Measurements from ENCODE around the gene GUCY1A2.

The GUCY1A2 gene

GRCh38 chr11:106656646-106657045 is 361.6 kb downstream of the GUCY1A2 start:
- DNase-seq (ENCODE audit: low read depth) = no peak

- peak; percentile 12 for DNase-seq (ENCODE audit: low read depth)
Measured at GRCh38 chr11:106644824-106645223, 373.5 kb downstream of the GUCY1A2 start.

GRCh38 chr11:106642331-106642730 is 375.9 kb downstream of the GUCY1A2 start:
- peak; percentile 41 for DNase-seq (ENCODE audit: low read depth)

GRCh38 chr11:106632283-106632682 is 386.0 kb downstream of the GUCY1A2 start:
- DNase-seq (ENCODE audit: low read depth) = no peak

- DNase-seq (ENCODE audit: low read depth) = no peak
Measured at GRCh38 chr11:106627694-106628093, 390.6 kb downstream of the GUCY1A2 start.

GRCh38 chr11:106625566-106625965 is 392.7 kb downstream of the GUCY1A2 start:
- DNase-seq (ENCODE audit: low read depth) = peak; percentile 9

GRCh38 chr11:106624377-106624776 is 393.9 kb downstream of the GUCY1A2 start:
- DNase-seq (ENCODE audit: low read depth) = no peak
